Thyroid gland (tissue), 4 donors: ENCODE data around the gene NDUFS2. TPM values are rescaled to one million over a fixed set of nuclear protein-coding genes. Genes with fewer than 3 reads are reported as not detected.

ENCODE experiments used
- DNase-seq, 2 donors: peaks; one replicate each; pipeline ENCODE4 v3.0.0-alpha.2; 2019
- H3K27ac ChIP-seq, 3 donors: fragments of 200-600 bp; sonication (generic); 1 replicate in 2 of 3; 2 replicates in 1 of 3; pipeline ENCODE4 v1.5.1; 2016 to 2019; ENCODE audit warnings: mild to moderate bottlenecking in 1 of 3, moderate library complexity in 1 of 3
- H3K27me3 ChIP-seq: fragments of 200-600 bp; sonication (generic); one replicate; pipeline ENCODE4 v1.5.1; 2019
- H3K36me3 ChIP-seq, 2 donors: fragments of 200-600 bp; sonication (generic); one replicate each; pipeline ENCODE4 v1.5.1; 2016 to 2019
- H3K4me1 ChIP-seq, 2 donors: fragments of 200-600 bp; sonication (generic); one replicate each; pipeline ENCODE4 v1.5.1; 2017 to 2019
- H3K4me3 ChIP-seq, 3 donors: fragments of 200-600 bp; sonication (generic); replicated peaks in 1 of 3; 1 replicate in 2 of 3; 2 replicates in 1 of 3; pipeline ENCODE4 v1.5.1; 2016; ENCODE audit warnings: mild to moderate bottlenecking in 1 of 3
- H3K9me3 ChIP-seq: fragments of 200-600 bp; sonication (generic); one replicate; pipeline ENCODE4 v1.5.1; 2017
- POLR2A ChIP-seq, 2 donors: fragments of 450-650 bp; IDR thresholded peaks; one replicate each; pipeline ENCODE4 v1.6.1; 2017; ENCODE audit warnings: antibody characterized with exemption in 2 of 2, mild to moderate bottlenecking in 2 of 2, moderate library complexity in 1 of 2
- WGBS, 2 donors: methylation state at CpG; one replicate each; pipeline ENCODE4 v1.1.5; 2017; 5-methylcytosine and 5-hydroxymethylcytosine counted together
- intact Hi-C: fragments of 100-400 bp; cut with DNase I; formaldehyde crosslinking; loops from one replicate; pipeline ENCODE4 v1.15.1; 2023
- total RNA-seq, 4 donors: library from RNA; depleted of rRNA; stranded (reverse); fragments of >200 nt; gene quantifications; one replicate each; pipeline ENCODE4 v1.2.3, GENCODE V29; 2016
- TF ChIP-seq, protein P1 (sequence below), 6 experiments: fragments of 200-600 bp in 3 of 6; fragments of 450-650 bp in 3 of 6; sonication (generic) in 3 of 6; IDR thresholded peaks; one replicate each; pipeline ENCODE4 v1.5.1; 2016 to 2019; ENCODE audit warnings: antibody characterized with exemption in 6 of 6, mild to moderate bottlenecking in 2 of 6, inconsistent platforms in 1 of 6, moderate library complexity in 1 of 6

Gene NDUFS2
- total RNA-seq, 4 donors from 2014 or later: 75.4 to 122 (median 99.9) TPM

DNA sequence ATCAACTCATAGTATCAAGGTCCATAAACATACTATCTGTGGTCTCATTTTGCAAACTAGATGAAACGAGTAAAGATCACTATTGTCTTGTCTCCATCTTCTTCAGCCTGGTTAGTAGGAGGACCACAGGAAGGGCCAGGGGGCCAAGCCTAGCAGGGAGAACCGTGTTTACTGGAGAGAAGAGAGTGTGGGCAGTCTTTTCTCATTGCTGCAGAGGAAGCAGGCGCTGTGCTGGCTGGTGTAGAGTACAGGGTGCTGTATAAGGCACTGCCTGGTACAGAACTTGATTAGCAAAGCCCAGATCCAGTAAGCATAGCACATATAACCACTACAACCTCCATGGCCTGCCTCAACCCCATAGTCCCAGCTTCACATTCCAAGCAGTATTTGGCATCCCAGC is 14.9 kb upstream of the NDUFS2 start:
- TF ChIP-seq, protein P1, sequence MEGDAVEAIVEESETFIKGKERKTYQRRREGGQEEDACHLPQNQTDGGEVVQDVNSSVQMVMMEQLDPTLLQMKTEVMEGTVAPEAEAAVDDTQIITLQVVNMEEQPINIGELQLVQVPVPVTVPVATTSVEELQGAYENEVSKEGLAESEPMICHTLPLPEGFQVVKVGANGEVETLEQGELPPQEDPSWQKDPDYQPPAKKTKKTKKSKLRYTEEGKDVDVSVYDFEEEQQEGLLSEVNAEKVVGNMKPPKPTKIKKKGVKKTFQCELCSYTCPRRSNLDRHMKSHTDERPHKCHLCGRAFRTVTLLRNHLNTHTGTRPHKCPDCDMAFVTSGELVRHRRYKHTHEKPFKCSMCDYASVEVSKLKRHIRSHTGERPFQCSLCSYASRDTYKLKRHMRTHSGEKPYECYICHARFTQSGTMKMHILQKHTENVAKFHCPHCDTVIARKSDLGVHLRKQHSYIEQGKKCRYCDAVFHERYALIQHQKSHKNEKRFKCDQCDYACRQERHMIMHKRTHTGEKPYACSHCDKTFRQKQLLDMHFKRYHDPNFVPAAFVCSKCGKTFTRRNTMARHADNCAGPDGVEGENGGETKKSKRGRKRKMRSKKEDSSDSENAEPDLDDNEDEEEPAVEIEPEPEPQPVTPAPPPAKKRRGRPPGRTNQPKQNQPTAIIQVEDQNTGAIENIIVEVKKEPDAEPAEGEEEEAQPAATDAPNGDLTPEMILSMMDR (IDR thresholded peaks at IDR 0.05): no peak
- TF ChIP-seq POLR2A (IDR thresholded peaks at IDR 0.05): no peak
- Histone ChIP-seq H3K9me3 (no peaks in the 10 kb centered on the region), H3K27me3 (no peaks in the 10 kb centered on the region), H3K4me1 (peaks cover 0 to 8% of the 10 kb centered on the region in 2 donors), H3K36me3 (no peaks in the 10 kb centered on the region), H3K27ac (no peak overlapping the region), H3K4me3 (no peak overlapping the region)
- intact Hi-C loops: no loop called here
- DNase-seq: no peak
- WGBS, 2 donors: 68 to 79% methylated on average over 3 of the region's 3 CpGs

DNA sequence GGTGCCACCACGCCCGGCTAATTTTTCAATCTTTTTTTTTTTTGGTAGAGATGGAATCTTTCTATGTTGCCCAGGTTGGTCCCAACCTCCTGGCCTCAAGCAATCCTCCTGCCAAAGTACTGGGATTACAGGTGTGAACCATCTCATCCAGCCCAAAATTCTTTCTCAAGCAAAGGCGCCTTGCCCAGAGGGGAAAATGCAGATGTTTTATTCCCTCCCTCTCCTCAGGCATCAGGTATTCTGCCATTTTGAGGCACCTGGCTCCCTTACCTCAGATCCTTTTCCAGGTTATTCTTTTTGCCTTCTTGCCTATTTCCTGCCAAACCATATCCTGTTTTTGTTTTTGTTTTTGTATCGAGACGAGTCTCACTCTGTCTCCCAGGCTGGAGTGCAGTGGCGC is 13.8 kb upstream of the NDUFS2 start:
- H3K9me3 ChIP-seq: no peaks in the 10 kb centered on the region
- no peak for TF ChIP-seq POLR2A (IDR thresholded peaks at IDR 0.05)
- TF ChIP-seq, protein P1 (IDR thresholded peaks at IDR 0.05): no peak
- no peaks in the 10 kb centered on the region for H3K36me3 ChIP-seq
- 80 to 82% methylated on average over 6 of the region's 6 CpGs for WGBS, 2 donors
- H3K4me1 ChIP-seq: peaks cover 0 to 13% of the 10 kb centered on the region in 2 donors
- H3K27me3 ChIP-seq: no peaks in the 10 kb centered on the region
- intact Hi-C loops: no loop called here
- H3K27ac ChIP-seq: no peak overlapping the region
- DNase-seq: no peak
- no peak overlapping the region for H3K4me3 ChIP-seq

DNA sequence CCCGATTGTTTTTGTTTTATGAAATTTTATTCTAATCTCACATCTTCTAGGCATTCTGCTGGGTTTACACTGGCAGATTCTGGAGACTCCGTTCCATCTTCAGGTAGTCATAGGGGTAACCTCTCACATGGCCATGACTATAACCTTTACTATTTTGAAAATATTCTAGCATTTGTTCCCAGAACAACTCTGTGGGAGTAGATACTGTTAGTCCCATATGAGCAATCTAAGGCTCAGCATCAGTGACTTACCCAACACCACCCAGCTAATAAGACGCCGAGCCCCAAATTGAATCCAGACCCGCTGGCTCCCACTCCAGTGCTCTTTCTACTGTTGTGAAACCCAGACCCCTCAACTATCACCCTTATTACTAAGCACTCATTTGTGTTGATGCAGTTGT is 13.1 kb upstream of the NDUFS2 start:
- no peaks in the 10 kb centered on the region for H3K9me3 ChIP-seq
- intact Hi-C loops: no loop called here
- H3K4me3 ChIP-seq: no peak overlapping the region
- DNase-seq: no peak
- no peak overlapping the region for H3K27ac ChIP-seq
- WGBS, 2 donors: 86 to 90% methylated on average over 5 of the region's 5 CpGs
- TF ChIP-seq, protein P1 (IDR thresholded peaks at IDR 0.05): no peak
- TF ChIP-seq POLR2A (IDR thresholded peaks at IDR 0.05): no peak
- H3K27me3 ChIP-seq: no peaks in the 10 kb centered on the region
- no peaks in the 10 kb centered on the region for H3K36me3 ChIP-seq
- H3K4me1 ChIP-seq: peaks cover 0 to 16% of the 10 kb centered on the region in 2 donors

DNA sequence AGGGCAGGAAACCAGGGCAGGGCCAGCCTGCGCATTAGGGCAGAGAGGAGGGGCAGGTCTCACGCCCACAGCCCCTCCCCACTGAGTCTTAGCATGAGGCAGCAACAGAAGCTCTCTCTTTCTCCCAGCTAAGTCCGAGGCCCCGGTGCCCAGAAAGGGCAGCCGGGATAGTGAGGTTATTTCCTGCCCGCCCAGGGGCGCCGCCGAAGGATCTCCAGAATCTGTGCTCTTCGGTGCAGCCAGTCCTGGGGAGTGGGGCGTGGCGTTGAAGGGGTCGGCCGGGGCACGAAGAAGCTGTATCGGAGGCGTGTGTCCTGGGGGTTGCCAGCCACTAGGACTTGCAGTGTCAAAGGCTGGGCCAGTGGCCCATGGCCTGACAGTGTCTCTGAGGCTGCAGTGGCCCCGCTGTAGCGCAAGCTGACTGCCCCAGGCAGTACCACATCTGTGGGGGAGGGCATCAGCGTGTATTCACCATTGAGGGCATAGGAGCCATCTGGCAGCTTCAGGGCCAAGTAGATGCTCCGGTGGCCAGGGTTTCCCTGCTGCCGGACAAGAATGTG is 11.1 kb upstream of the NDUFS2 start:
- no peak for DNase-seq
- intact Hi-C loops: loop anchor here (10.0 kb wide), 1 partner anchor 194 kb away; no protein-coding TSS in a partner anchor
- H3K9me3 ChIP-seq: no peaks in the 10 kb centered on the region
- no peaks in the 10 kb centered on the region for H3K27me3 ChIP-seq
- peaks cover 0 to 8% of the 10 kb centered on the region in 2 donors for H3K4me1 ChIP-seq
- no peaks in the 10 kb centered on the region for H3K36me3 ChIP-seq
- H3K4me3 ChIP-seq: no peak overlapping the region
- TF ChIP-seq, protein P1 (IDR thresholded peaks at IDR 0.05): no peak
- no peak for TF ChIP-seq POLR2A (IDR thresholded peaks at IDR 0.05)
- 42 to 47% methylated on average over 2 to 17 of the region's 22 CpGs for WGBS, 2 donors
- H3K27ac ChIP-seq: no peak overlapping the region

DNA sequence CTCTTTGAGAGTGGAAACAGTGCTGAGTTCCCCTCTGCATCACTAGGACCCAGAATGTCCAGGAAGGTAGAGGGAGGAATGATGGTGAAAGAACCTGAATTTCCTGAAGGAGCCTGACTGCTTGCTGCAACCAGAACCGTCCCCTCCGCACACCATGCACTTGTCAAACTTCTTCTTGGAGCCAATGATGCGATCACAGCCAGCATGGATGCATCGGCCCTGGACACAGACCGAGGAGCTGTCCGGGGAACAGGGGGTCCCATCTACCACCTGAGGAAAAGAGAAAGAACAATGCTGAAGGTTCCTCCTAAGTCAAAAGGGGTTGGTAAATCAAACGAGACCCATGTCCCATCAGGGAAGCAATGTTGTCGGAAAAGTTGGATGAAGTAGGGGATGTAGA is 10.2 kb upstream of the NDUFS2 start:
- H3K4me1 ChIP-seq: peaks cover 0 to 7% of the 10 kb centered on the region in 2 donors
- no peaks in the 10 kb centered on the region for H3K27me3 ChIP-seq
- H3K36me3 ChIP-seq: no peaks in the 10 kb centered on the region
- no peak for DNase-seq
- TF ChIP-seq, protein P1 (IDR thresholded peaks at IDR 0.05): no peak
- no peak for TF ChIP-seq POLR2A (IDR thresholded peaks at IDR 0.05)
- no peak overlapping the region for H3K27ac ChIP-seq
- no peak overlapping the region for H3K4me3 ChIP-seq
- no peaks in the 10 kb centered on the region for H3K9me3 ChIP-seq
- 65 to 68% methylated on average over 8 of the region's 8 CpGs for WGBS, 2 donors
- intact Hi-C loops: loop anchor here (10.0 kb wide), 1 partner anchor 193 kb away; no protein-coding TSS in a partner anchor
